GM12872 (cell line): ENCODE data around the gene TSPAN9.

Experiments used
- TF ChIP-seq, protein P1 (sequence below): IDR thresholded peaks from 3 replicates; pipeline ENCODE4 v1.5.1; 2011; ENCODE audit warnings: low read depth, mild to moderate bottlenecking, low read length, moderate library complexity; ENCODE audit not compliant: insufficient read depth

Gene TSPAN9

DNA sequence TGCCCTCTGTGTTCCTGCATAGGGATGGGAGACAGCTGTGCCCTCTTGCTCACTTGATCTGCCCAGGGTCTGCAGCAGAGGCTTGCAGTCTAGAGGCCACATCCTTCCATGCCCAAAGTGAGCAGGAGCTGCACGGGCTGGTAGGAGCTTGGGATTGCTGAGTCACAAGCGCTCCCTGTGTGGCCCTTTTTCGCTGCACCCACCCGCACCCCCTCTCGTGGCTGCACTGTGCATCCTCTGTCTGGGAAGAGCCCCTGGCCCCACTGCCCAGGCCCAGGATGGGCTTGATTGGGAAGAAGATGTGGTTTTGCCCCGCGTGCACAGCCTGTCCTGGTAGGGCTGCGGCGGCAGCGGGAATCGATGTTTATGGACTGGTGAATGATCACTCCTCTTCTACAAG is 192.4 kb downstream of the TSPAN9 start:
- TF ChIP-seq, protein P1, sequence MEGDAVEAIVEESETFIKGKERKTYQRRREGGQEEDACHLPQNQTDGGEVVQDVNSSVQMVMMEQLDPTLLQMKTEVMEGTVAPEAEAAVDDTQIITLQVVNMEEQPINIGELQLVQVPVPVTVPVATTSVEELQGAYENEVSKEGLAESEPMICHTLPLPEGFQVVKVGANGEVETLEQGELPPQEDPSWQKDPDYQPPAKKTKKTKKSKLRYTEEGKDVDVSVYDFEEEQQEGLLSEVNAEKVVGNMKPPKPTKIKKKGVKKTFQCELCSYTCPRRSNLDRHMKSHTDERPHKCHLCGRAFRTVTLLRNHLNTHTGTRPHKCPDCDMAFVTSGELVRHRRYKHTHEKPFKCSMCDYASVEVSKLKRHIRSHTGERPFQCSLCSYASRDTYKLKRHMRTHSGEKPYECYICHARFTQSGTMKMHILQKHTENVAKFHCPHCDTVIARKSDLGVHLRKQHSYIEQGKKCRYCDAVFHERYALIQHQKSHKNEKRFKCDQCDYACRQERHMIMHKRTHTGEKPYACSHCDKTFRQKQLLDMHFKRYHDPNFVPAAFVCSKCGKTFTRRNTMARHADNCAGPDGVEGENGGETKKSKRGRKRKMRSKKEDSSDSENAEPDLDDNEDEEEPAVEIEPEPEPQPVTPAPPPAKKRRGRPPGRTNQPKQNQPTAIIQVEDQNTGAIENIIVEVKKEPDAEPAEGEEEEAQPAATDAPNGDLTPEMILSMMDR = no peak

DNA sequence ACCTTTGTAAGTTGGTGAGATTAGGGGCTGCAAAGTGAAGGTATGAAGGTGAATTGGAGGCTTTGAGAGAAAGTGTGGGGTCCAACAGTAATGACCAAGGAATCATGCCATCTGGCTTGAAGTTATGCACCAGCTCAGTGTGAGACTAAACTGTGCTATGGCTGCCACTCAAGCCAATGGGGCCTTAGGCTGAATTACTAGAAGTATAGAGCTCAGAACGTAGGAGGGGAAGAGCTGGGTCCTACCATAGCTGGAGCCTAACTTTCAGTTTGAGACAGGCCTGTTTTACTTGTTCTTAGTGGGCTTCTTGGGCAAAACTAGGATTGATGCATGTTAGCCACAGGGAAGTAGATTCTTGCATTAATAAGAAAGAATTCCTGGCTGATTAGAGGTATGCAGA is 194.0 kb downstream of the TSPAN9 start:
- TF ChIP-seq, protein P1 = no peak

DNA sequence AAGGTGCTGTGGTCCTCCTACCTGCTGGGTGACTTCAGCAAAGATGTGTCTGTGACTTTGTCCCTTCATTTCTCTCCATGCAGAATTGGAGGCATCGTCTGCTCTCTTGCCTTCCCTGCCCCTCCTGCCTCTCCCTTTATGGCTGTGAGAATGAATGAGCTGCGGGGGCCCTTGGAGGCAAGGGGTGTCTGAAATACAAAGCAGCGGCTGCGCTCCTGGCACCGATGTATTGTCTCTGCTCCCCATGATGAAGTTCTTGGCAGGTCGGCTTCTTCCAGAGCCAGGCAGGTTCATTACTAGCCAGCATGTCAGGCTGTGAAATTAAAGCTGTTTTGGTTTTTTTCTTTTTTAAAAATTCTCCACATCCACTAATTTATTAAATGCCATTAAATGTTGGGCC is 194.5 kb downstream of the TSPAN9 start:
- TF ChIP-seq, protein P1 = no peak

DNA sequence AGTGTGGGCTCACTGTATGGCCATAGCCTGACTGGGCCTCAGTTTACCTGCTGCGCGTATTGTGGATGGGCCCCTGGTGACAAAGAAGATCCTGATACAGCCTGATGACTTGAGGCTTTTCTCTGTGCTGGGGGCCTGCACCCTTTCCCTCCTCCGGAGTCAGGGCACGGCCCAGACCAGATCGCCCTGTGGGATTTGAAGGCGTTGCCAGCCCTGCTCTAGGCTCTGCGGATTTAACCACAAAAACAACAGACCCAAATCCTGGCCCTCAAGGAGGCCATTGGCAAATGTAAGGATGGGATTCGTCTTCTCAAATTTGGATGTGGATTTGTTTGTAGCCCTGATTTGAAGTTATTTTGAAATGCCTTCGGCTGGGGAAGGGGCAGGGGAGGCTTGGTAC is 195.8 kb downstream of the TSPAN9 start:
- TF ChIP-seq, protein P1 = no peak

DNA sequence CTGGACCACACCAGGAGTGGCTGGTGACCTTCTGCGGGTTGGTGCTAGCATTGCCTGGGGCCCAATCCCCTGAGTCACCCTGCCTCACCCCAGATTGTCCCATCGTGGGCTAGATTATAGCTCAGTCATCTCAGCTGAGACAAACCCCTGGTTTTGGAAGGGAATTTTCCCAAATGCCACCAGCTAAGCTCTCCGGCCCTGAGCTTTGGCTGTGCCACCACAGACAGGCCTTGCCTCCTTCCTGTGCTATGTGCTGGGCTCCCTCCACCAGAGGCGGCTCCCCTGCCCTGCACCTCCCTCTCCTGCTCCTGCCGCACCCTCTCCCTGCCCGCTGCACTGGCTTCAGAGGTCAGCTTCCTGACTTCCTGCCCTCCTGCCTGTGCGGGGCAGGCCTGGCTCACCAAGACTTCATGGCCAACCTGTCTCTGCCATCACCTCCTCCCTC is 196.3 kb downstream of the TSPAN9 start:
- TF ChIP-seq, protein P1 = no peak

DNA sequence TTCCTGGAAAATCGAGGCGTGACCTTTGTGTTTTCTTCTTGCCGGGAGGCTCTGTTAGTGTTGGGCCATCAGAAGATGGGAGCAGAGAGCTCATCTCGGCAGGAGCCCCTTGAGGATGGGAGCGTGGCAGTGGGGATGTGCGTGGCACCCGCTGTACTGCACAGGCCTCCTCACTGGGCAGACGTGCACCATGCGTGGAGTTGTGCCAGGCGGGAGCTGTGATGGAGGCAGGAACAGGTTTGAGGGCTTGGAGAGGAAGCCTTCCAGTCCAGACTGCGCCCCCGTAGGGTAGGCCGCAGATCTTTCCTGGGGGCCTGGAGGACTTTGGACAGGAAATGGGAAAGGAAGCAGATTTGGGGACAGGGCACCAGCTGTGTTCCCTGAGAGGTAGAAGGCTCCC is 197.5 kb downstream of the TSPAN9 start:
- TF ChIP-seq, protein P1 = no peak

DNA sequence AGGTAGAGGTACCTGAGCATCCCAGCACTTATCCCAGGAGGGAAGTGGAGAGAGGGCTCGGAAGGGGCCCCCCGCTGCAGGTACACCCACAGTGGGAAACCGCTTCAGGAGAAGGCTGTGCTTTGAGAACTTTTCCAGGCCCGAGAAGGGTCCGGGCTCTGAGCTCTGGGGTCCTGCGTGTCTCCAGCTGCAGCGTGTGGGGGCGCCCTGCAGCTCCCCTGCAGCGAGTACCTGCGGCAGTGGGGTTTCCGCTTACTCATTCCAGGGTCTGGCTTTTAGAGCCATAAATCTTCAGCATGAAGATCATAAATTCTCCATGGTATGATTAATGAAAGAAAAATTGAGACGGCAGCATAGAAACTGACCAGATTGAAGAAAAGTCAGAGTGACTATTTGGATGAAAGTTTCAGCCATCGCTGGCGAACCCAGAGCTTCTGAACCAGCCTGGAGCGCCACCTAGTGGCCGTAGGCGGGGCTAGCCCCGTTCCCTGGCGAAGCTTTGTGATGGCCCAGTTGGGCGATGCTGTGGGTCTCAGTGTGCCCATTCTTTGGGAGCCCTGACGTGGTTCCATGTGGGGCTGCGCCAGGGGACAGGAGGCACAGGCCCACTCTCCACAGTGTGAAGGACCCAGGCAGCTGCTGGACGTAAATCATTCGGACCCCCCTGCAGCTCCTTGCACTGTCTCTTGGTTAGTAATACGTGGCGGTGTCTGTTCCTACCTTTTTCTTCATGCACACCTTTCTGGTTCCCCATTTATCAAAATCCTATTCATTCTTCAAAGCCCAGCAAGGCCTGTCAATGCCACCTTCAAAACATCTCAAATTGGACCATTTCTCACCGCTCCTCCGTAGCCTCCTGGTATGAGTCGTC is 198.2 kb downstream of the TSPAN9 start:
- TF ChIP-seq, protein P1 = peak; percentile 99
